ENCODE results near the gene CCDC3.
A peak's percentile ranks its signal among the peaks of the same experiment; 100 is the strongest.

Gene CCDC3

DNA sequence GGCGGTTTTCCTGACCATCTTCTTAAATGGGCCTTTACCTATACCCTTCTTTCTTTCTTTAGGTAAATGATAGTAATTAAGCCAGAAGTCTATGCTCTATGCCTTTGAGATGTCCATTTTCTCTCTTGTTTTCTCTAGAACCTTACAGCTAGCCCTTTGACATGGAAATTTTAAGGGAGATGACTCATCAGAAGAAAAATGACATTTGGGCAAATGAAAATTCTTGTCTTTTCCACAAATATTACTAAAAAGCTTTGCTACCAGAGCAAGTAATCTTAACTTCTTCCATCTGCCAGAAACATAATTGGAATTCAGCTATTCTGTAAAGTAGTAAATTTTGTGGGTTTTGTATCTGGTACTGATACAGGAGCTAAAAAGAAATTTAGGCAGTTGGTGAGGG is 59.5 kb downstream of the CCDC3 start:
- DNase-seq (ENCODE audit: low read depth) = no peak
- in situ Hi-C loops (cut with HindIII; ENCODE audit: low sequenced_read_pairs) = no loop called here
- H3K4me3 ChIP-seq (ENCODE audit: low read depth, low read length) = no peak overlapping the region
- TF ChIP-seq, protein P1, sequence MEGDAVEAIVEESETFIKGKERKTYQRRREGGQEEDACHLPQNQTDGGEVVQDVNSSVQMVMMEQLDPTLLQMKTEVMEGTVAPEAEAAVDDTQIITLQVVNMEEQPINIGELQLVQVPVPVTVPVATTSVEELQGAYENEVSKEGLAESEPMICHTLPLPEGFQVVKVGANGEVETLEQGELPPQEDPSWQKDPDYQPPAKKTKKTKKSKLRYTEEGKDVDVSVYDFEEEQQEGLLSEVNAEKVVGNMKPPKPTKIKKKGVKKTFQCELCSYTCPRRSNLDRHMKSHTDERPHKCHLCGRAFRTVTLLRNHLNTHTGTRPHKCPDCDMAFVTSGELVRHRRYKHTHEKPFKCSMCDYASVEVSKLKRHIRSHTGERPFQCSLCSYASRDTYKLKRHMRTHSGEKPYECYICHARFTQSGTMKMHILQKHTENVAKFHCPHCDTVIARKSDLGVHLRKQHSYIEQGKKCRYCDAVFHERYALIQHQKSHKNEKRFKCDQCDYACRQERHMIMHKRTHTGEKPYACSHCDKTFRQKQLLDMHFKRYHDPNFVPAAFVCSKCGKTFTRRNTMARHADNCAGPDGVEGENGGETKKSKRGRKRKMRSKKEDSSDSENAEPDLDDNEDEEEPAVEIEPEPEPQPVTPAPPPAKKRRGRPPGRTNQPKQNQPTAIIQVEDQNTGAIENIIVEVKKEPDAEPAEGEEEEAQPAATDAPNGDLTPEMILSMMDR (IDR thresholded peaks at IDR 0.05; ENCODE audit: low read depth, low read length, missing control alignments) = no peak

DNA sequence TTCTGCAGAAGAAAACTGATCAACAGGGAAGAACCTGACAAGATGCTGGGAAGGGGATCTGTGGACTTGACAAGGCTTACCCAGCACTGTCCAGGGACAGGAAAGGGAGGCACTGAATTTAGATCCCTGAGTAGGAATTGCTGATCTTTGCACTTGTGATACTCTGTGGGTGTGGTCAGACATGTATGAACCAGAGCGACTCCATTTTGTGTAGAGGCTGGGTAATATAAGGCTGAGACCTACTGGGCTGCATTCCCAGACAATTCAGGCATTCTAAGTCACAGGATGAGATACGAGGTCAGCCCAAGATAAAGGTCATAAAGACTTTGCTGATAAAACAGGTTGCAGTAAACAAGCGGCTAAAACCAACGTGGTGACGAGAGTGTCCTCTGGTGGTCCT is 60.7 kb downstream of the CCDC3 start:
- TF ChIP-seq, protein P1 (IDR thresholded peaks at IDR 0.05; ENCODE audit: low read depth, low read length, missing control alignments) = no peak
- DNase-seq (ENCODE audit: low read depth) = no peak
- in situ Hi-C loops (cut with HindIII; ENCODE audit: low sequenced_read_pairs) = no loop called here
- no peak overlapping the region for H3K4me3 ChIP-seq (ENCODE audit: low read depth, low read length)

DNA sequence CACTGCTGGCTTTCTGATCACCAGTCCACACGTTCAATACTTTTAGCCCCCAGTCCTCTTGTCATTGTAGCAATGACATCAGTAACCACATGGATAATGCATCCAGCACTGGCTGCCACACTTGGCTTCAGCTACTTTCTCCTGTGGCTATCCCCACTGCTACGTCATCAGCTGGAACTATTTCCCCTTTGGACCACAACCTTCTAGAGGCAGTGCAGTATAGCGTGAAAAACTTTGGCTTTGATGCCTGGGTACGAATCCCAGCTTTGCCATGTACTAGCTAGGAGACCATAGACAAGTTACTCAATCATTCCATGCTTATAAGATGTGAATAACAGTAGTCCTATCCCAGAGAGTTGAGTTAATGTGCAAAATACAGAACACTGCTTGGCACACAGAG is 63.2 kb downstream of the CCDC3 start:
- peak; percentile 27 for DNase-seq (ENCODE audit: low read depth)
- in situ Hi-C loops (cut with HindIII; ENCODE audit: low sequenced_read_pairs) = no loop called here
- H3K4me3 ChIP-seq (ENCODE audit: low read depth, low read length) = no peak overlapping the region
- TF ChIP-seq, protein P1 (IDR thresholded peaks at IDR 0.05; ENCODE audit: low read depth, low read length, missing control alignments) = no peak

DNA sequence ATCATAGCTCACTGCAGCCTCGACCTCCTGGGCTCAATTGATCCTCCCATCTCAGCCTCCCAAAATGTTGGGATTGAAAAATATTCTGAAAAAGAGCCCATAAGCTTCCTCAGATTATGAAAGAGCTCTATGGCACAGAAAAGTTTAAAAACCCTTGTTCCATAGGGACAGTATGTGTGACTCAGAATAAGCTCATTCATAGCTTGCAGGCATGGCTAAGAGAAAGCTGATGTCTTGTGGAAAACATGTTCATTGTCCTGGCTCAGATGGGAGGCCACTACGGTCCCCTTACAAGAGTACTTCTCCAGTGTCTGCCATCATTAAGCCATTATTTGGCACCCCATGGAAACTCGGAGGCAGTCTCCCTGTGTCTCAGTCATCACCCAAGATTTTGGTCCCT is 64.0 kb downstream of the CCDC3 start:
- in situ Hi-C loops (cut with HindIII; ENCODE audit: low sequenced_read_pairs) = no loop called here
- no peak overlapping the region for H3K4me3 ChIP-seq (ENCODE audit: low read depth, low read length)
- no peak for DNase-seq (ENCODE audit: low read depth)
- TF ChIP-seq, protein P1 (IDR thresholded peaks at IDR 0.05; ENCODE audit: low read depth, low read length, missing control alignments) = no peak

DNA sequence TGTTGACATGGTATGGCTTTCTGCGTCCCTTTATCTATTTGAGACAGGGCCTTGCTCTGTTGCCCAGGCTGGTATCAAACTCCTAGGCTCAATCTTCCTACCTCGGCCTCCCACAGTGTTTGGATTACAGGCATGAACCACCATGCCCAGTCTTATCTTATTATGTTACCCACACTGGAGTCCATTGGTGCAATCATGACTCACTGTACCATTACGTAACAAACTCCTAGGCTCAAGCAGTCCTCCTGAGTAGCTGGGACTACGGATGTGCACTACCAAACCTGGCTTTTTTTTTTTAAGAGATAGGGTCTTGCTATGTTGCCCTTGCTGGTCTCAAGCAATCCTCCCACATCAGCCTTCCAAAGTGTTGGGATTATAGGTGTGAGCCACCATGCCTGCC is 66.7 kb downstream of the CCDC3 start:
- TF ChIP-seq, protein P1 (IDR thresholded peaks at IDR 0.05; ENCODE audit: low read depth, low read length, missing control alignments) = no peak
- no peak overlapping the region for H3K4me3 ChIP-seq (ENCODE audit: low read depth, low read length)
- no peak for DNase-seq (ENCODE audit: low read depth)
- in situ Hi-C loops (cut with HindIII; ENCODE audit: low sequenced_read_pairs) = no loop called here

DNA sequence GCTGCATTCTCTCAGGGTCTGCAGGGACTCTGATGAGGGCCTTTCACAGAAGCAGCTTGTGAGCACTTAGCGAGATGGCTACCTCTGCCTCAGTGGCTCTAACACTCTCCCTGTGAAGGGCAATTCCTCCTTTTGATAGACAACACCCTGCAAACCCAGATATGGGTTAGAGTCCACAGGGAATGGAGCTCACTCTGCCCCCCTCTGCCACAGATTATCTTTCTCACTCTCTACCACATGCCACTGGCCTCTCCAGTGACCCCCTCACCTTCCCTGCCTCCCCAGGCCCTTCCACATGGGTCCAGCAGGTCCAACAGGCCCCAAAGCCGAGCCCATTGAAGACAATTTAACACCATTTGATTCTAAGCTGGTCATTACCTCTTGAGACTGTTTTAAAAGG is 72.1 kb downstream of the CCDC3 start:
- H3K4me3 ChIP-seq (ENCODE audit: low read depth, low read length) = no peak overlapping the region
- no peak for DNase-seq (ENCODE audit: low read depth)
- in situ Hi-C loops (cut with HindIII; ENCODE audit: low sequenced_read_pairs) = no loop called here
- TF ChIP-seq, protein P1 (IDR thresholded peaks at IDR 0.05; ENCODE audit: low read depth, low read length, missing control alignments) = no peak

DNA sequence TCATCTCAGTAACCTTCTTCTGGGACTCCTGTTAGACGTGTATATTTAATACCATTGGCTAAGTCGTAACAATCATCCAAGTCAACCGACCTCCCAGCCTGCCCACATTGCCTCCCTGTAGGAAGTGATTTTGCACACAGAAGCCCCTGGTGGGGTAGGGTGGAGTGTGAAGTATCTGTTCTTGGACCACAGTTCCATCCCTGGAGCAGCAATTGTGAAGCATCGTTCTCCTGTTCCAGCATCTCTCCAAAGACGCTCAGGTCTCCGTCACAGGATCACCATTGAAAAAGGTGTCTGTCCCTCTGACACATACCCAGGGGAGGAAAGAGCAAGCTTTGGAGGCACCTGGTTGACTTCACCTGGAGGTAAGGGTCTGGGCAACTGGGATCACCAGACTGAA is 72.9 kb downstream of the CCDC3 start:
- DNase-seq (ENCODE audit: low read depth) = no peak
- H3K4me3 ChIP-seq (ENCODE audit: low read depth, low read length) = no peak overlapping the region
- TF ChIP-seq, protein P1 (IDR thresholded peaks at IDR 0.05; ENCODE audit: low read depth, low read length, missing control alignments) = no peak
- in situ Hi-C loops (cut with HindIII; ENCODE audit: low sequenced_read_pairs) = no loop called here
